Measurements from ENCODE around the gene GIMAP5.

GRCh38 chr7:150734254-150734653, 3.0 kb upstream of the GIMAP5 start:
- TF ChIP-seq POLR2A (IDR thresholded peaks at IDR 0.05): no peak
- TF ChIP-seq, protein P1, sequence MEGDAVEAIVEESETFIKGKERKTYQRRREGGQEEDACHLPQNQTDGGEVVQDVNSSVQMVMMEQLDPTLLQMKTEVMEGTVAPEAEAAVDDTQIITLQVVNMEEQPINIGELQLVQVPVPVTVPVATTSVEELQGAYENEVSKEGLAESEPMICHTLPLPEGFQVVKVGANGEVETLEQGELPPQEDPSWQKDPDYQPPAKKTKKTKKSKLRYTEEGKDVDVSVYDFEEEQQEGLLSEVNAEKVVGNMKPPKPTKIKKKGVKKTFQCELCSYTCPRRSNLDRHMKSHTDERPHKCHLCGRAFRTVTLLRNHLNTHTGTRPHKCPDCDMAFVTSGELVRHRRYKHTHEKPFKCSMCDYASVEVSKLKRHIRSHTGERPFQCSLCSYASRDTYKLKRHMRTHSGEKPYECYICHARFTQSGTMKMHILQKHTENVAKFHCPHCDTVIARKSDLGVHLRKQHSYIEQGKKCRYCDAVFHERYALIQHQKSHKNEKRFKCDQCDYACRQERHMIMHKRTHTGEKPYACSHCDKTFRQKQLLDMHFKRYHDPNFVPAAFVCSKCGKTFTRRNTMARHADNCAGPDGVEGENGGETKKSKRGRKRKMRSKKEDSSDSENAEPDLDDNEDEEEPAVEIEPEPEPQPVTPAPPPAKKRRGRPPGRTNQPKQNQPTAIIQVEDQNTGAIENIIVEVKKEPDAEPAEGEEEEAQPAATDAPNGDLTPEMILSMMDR (IDR thresholded peaks at IDR 0.05 in 8 of 11, conservative IDR thresholded peaks at IDR 0.05 in 3 of 11): no peak
